Subcutaneous abdominal adipose tissue (tissue), 5 donors: ENCODE results near the gene SRBD1.

ENCODE experiments used
- H3K27ac ChIP-seq: one replicate; pipeline ENCODE4 v1.7.0; 2013; ENCODE audit warnings: low read depth, mild to moderate bottlenecking, inconsistent platforms, low read length, moderate library complexity
- H3K27me3 ChIP-seq, 5 donors: one replicate each; pipeline ENCODE4 v1.7.0; 2013; ENCODE audit warnings: low read length in 5 of 5, inconsistent platforms in 1 of 5; ENCODE audit not compliant: control insufficient read depth in 5 of 5, insufficient read depth in 4 of 5
- H3K36me3 ChIP-seq, 5 donors: one replicate each; pipeline ENCODE4 v1.7.0; 2013; ENCODE audit warnings: low read length in 5 of 5; ENCODE audit not compliant: control insufficient read depth in 5 of 5, insufficient read depth in 5 of 5
- H3K4me1 ChIP-seq, 5 donors: one replicate each; pipeline ENCODE4 v1.7.0; 2013; ENCODE audit warnings: low read length in 5 of 5, mild to moderate bottlenecking in 3 of 5, moderate library complexity in 1 of 5; ENCODE audit not compliant: control insufficient read depth in 5 of 5, insufficient read depth in 5 of 5
- H3K4me3 ChIP-seq, 5 donors: one replicate each; pipeline ENCODE4 v1.7.0; 2013; ENCODE audit warnings: low read length in 5 of 5, low read depth in 1 of 5
- H3K9ac ChIP-seq, 5 donors: one replicate each; pipeline ENCODE4 v1.7.0; 2013; ENCODE audit warnings: low read length in 5 of 5, mild to moderate bottlenecking in 4 of 5, moderate library complexity in 3 of 5
- H3K9me3 ChIP-seq, 5 donors: one replicate each; pipeline ENCODE4 v1.7.0; 2013; ENCODE audit warnings: low read length in 5 of 5; ENCODE audit not compliant: control insufficient read depth in 5 of 5
- donor health status: healthy.
- donor health status: healthy.
- donor health status: healthy.
- donor health status: healthy.
- donor health status: healthy.

SRBD1 gene

DNA sequence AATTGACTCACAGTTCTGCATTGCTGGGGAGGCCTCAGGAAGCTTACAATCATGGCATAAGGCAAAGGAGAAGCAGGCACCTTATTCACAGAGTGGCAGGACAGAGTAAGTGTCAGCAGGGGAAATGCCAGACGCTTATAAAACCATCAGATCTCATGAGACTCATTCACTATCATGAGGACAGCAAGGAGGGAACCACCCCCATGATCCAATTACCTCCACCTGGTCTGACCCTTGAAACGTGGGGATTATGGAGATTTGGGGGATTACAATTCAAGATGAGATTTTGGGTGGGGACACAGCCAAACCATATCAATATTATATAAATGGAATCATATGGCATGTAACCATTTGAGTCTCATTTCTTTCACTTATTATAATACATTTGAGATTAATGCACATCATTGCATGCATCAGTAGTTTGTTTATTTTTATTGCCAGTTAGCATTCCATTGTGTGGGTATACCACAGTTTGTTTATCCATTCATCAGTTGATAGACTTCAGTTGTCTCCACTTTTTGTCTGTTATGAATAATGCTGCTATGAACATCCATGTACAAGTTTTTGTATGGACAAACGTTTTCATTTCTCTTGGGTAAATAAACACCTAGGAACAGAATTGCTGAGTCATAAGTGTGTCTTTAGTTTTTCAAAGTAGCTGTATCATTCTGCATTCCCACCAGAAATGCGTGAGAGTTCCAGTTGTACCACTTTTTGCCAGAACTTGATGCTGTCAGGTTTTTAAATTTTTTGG is 5.8 kb upstream of the SRBD1 start:
- H3K36me3 ChIP-seq, result no peaks in the 10 kb centered on the region
- H3K9me3 ChIP-seq, result no peaks in the 10 kb centered on the region
- H3K4me3 ChIP-seq, result no peak overlapping the region
- H3K27ac ChIP-seq, result no peak overlapping the region
- no peak overlapping the region for H3K9ac ChIP-seq
- H3K4me1 ChIP-seq, result peaks cover 0 to 16% (median 12%) of the 10 kb centered on the region in 5 donors
- H3K27me3 ChIP-seq, result no peaks in the 10 kb centered on the region

DNA sequence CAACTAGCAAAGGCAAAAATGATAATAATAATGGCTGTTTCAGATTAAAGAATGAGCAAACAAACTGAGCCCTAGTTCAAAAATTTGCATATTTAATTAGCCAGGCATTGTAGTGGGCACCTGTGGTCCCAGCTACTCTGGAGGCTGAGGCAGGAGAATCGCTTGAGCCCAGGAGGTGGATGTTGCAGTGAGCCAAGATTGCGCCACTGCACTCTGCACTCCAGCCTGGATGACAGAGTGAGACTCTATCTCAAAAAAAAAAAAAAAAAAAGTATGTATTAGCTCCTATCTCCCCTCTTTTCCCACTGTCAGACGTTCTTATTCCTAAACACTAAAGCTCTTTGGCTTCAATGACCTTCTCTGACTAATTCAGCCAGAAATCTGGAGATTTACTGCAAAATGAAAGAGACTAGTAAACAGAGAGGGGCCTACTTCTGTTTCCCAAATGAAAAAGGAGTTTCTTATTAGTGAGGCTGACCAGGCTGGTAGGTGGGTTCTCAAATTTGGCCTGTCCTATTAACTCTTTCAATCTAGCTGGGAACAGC is 3.9 kb upstream of the SRBD1 start:
- Histone ChIP-seq H3K36me3 (no peaks in the 10 kb centered on the region), H3K9ac (no peak overlapping the region), H3K27me3 (no peaks in the 10 kb centered on the region), H3K27ac (peak overlapping the region; percentile 13), H3K9me3 (no peaks in the 10 kb centered on the region), H3K4me3 (no peak overlapping the region), H3K4me1 (peaks cover 3 to 27% (median 24%) of the 10 kb centered on the region in 5 donors)

DNA sequence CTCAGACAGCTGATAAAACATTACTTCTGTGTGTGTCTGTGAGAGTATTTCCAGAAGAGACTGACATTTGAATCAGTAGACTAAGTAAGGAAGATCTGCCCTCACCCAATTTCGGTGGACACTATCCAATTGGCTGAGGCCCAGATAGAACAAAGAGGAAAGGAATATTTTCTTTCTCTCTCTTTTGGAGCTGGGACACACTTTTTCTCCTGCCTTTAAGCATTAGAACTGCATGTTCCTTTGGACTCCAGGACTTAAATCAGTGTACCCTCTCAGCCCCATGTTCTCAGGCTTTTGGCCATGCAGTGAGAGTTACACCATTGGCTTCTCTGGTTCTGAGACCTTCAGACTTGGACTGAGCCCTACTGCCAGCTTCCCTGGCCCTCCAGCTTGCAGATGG is 3.3 kb upstream of the SRBD1 start:
- Histone ChIP-seq H3K27ac (peak overlapping the region; percentile 13), H3K36me3 (no peaks in the 10 kb centered on the region), H3K9ac (peak overlapping the region in 1 of 5 donors; percentile 16), H3K4me1 (peaks cover 3 to 30% (median 27%) of the 10 kb centered on the region in 5 donors), H3K9me3 (no peaks in the 10 kb centered on the region), H3K27me3 (no peaks in the 10 kb centered on the region), H3K4me3 (no peak overlapping the region)

DNA sequence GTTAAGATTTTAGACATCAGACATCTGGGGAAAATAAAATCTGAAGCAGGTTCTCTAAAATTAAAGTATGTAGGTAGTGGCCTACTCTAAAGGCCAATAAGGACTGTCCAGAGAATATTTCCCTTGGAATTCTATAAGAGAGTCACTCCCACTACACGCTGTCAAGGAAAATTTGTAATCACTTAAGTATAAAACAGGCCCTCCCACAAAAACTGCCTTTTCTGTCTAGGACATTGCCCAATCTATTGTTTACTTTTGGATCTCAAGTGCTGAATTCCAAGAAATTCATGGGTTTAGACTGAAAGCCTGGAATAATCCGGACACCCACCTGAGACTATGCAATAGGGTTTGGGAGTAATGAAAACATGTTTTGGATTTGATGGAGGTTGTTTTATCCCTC is 1.7 kb upstream of the SRBD1 start:
- H3K27me3 ChIP-seq, result no peaks in the 10 kb centered on the region
- no peak overlapping the region for H3K9ac ChIP-seq
- peaks cover 3 to 30% (median 27%) of the 10 kb centered on the region in 5 donors for H3K4me1 ChIP-seq

DNA sequence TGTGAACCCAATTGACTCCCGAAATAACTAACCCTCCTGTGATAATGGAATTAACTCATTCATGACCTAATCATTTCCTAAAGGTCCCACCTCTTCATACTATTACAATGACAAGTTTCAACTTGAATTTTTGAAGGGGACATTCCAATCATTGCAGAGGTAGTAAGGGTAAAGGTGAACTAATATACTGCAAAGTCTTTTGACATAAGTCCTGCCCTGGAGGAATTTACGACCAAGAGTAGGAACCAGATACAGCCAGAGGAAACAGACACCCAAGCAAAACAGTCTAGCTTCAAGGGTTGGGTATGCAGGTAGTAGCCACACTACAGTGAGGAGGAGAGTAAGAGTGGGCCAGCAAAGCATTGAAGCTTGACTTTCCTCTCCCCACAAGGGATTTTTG is 1.2 kb upstream of the SRBD1 start:
- H3K27ac ChIP-seq, result no peak overlapping the region
- no peaks in the 10 kb centered on the region for H3K9me3 ChIP-seq
- H3K9ac ChIP-seq, result no peak overlapping the region
- no peaks in the 10 kb centered on the region for H3K36me3 ChIP-seq
- H3K4me3 ChIP-seq, result no peak overlapping the region
- no peaks in the 10 kb centered on the region for H3K27me3 ChIP-seq
- peaks cover 3 to 33% (median 27%) of the 10 kb centered on the region in 5 donors for H3K4me1 ChIP-seq

More for the DNA sequence above, 1.7 kb upstream of the SRBD1 start:
- Histone ChIP-seq H3K4me3 (no peak overlapping the region), H3K27ac (no peak overlapping the region), H3K36me3 (no peaks in the 10 kb centered on the region), H3K9me3 (no peaks in the 10 kb centered on the region)

DNA sequence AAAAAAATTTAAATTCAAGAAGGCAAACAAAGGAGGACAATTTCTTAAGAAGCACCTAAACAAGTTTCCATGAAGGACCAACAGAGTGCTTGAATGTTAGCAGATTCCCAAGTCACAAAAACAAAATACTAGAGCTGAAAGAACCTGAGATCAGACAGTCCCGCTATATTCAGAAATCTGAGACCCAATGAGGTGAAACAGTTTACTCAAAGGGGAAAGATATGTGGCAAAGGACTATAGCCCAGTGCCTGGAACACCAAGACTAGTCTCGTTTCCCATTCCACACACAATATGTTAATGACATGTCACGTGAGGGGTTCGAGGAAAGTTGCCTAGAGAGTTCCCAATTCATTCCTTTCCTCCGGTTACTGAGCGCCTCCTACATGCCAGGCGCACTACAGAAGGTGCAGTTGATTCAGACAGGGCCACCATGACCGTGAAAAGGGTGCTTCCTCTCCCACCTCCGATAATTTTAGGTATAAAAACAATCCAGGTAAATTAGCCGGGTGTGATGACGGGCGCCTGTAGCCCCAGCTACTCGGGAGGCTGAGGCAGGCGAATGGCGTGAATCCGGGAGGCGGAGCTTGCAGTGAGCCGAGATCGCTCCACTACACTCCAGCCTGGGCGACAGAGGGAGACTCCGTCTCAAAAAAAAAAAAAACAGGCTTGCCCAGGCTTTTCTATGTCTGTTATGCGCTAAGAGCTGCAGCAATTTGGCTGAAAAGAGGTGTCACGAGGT is 617 bp downstream of the SRBD1 start:
- peak overlapping the region; percentile 85 to 94 (median 88) for H3K4me3 ChIP-seq
- H3K9ac ChIP-seq, result peak overlapping the region; percentile 70 to 98 (median 91)
- H3K4me1 ChIP-seq, result peaks cover 3 to 34% (median 29%) of the 10 kb centered on the region in 5 donors
- no peaks in the 10 kb centered on the region for H3K36me3 ChIP-seq
- H3K27me3 ChIP-seq, result no peaks in the 10 kb centered on the region
- H3K27ac ChIP-seq, result peak overlapping the region; percentile 91
- no peaks in the 10 kb centered on the region for H3K9me3 ChIP-seq

DNA sequence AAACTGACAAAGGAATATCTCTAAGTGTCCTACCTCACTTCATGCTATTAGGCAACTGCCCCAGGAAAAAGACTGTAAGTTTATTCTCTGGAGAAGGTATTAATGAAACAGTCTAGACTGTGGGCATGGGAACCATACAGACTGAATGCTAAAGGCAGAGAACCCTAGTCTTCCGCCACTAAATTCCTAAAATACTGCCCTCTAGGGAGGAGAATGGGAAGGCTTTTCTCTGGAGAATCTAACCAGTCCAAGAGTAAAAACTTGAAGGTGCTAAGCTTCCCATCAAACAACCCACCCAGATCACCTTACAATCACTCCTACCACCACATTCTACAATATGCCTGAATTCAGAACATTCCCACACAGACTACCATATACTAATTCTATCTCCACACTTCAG is 3.4 kb downstream of the SRBD1 start:
- Histone ChIP-seq H3K4me3 (no peak overlapping the region), H3K36me3 (peaks cover 0 to 12% (median 8%) of the 10 kb centered on the region in 5 donors), H3K27ac (no peak overlapping the region), H3K27me3 (no peaks in the 10 kb centered on the region), H3K4me1 (peaks cover 0 to 20% (median 19%) of the 10 kb centered on the region in 5 donors), H3K9ac (no peak overlapping the region), H3K9me3 (no peaks in the 10 kb centered on the region)

DNA sequence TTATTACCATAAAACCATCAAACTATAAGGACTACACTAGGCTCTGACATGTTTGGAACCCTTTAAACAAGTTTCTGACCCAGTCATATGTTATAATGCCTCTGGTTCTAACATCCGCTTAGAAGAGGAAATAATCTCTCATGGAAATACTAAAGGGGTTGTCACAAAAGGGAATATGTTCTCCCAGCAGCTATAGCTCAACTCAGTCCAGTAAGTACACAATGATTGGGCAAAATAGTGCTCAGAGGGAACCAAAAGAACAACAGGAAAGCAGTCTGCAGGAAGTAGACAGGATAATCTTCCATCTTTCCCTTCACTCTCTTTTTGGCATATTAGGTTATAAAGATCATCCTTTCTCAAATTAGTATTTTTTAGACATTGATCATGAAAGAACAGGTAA is 4.3 kb downstream of the SRBD1 start:
- Histone ChIP-seq H3K4me3 (no peak overlapping the region), H3K4me1 (peaks cover 0 to 18% (median 17%) of the 10 kb centered on the region in 5 donors), H3K9me3 (no peaks in the 10 kb centered on the region), H3K36me3 (peaks cover under 1 to 13% (median 11%) of the 10 kb centered on the region in 5 donors), H3K27ac (no peak overlapping the region), H3K9ac (peak overlapping the region in 1 of 5 donors; percentile 32), H3K27me3 (no peaks in the 10 kb centered on the region)

DNA sequence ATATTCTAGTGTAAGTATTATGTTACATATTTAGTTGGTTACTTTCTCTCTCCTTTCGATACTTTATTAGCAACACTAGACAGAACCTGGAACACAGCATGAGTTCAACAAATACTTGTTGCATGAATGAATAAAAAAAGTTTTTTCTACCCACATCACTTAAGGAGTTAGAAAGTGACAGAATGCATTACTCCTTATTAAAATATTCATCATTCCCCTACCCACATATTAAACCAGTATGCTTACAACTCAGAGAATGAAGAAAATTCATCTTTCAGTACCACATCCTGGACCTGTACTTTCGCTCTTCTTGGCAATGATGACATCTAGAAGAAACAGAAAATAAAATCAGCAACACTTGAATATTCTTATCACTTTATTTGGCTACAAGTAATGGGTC is 6.0 kb downstream of the SRBD1 start:
- no peak overlapping the region for H3K9ac ChIP-seq
- peaks cover 11 to 28% (median 23%) of the 10 kb centered on the region in 5 donors for H3K36me3 ChIP-seq
- H3K4me1 ChIP-seq, result peaks cover 0 to 8% (median 7%) of the 10 kb centered on the region in 5 donors
- no peak overlapping the region for H3K4me3 ChIP-seq
- no peak overlapping the region for H3K27ac ChIP-seq
- H3K9me3 ChIP-seq, result no peaks in the 10 kb centered on the region
- no peaks in the 10 kb centered on the region for H3K27me3 ChIP-seq

DNA sequence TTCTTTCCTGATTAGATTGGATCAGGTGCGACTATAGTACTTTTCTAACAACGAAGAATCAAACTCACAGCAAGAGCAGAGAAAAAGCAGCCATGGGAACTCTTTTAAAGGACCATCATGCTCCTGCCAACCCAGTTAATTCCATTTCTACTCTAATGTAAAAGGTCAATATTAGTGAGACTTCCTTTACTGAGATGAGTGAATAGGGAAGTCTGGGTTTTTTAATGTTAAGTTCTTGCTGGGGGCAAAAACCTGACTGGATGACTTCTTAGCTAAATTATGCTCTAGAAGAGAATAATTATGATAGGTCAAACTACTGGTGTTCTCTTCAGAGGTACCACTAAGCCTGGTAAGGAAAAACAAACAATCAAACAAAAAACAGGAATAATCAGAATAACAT is 8.4 kb downstream of the SRBD1 start:
- Histone ChIP-seq H3K36me3 (peaks cover 22 to 50% (median 37%) of the 10 kb centered on the region in 5 donors), H3K9me3 (no peaks in the 10 kb centered on the region), H3K9ac (no peak overlapping the region), H3K27me3 (no peaks in the 10 kb centered on the region), H3K4me1 (peaks cover 0 to 4% (median 2%) of the 10 kb centered on the region in 5 donors), H3K27ac (no peak overlapping the region), H3K4me3 (no peak overlapping the region)
